GM21528 (cell line): ENCODE data around the gene OOSP1.
"Not testable (repeated sequence)": the region's sequence is repeated elsewhere in the genome, so short reads cannot be mapped to it uniquely, and the experiment has no call there.

ENCODE experiments used
- ATAC-seq: cut with Tn5 transposase; IDR thresholded peaks from one replicate; pipeline ENCODE4 v1.9.1; 2021; ENCODE audit warnings: mild to moderate bottlenecking, moderate library complexity; ENCODE audit not compliant: unreplicated experiment, low FRiP score

Gene OOSP1

GRCh38 chr11:59957094-59957493 is 18.9 kb downstream of the OOSP1 start:
- ATAC-seq = no peak

- no peak for ATAC-seq
Observed at GRCh38 chr11:59960502-59961381, 22.5 kb downstream of the OOSP1 start.

- no peak for ATAC-seq
Observed at GRCh38 chr11:59962107-59962482, 23.9 kb downstream of the OOSP1 start.

- ATAC-seq = no peak
Observed at GRCh38 chr11:59963733-59964132, 25.5 kb downstream of the OOSP1 start, which contains the start of gene OOSP4A. OOSP4A (plus strand) TSS chr11:59964033; CDS start chr11:59964033, 0 bp downstream.

- no peak for ATAC-seq
Observed at GRCh38 chr11:59965424-59965823, 27.2 kb downstream of the OOSP1 start.

- no peak for ATAC-seq
Observed at GRCh38 chr11:59966201-59966600, 28.0 kb downstream of the OOSP1 start.

- ATAC-seq = no peak
Observed at GRCh38 chr11:59967677-59968394, 29.6 kb downstream of the OOSP1 start.

- no peak for ATAC-seq
Observed at GRCh38 chr11:59968395-59968783, 30.2 kb downstream of the OOSP1 start.

- ATAC-seq = no peak
Observed at GRCh38 chr11:59973097-59973496, 34.9 kb downstream of the OOSP1 start.

GRCh38 chr11:59981106-59981770 is 43.0 kb downstream of the OOSP1 start:
- ATAC-seq = no peak

- not testable (repeated sequence) for ATAC-seq
Observed at GRCh38 chr11:59982037-59982436, 43.8 kb downstream of the OOSP1 start.

GRCh38 chr11:59983212-59983611 is 45.0 kb downstream of the OOSP1 start:
- ATAC-seq = no peak

- no peak for ATAC-seq
Observed at GRCh38 chr11:59984368-59984767, 46.1 kb downstream of the OOSP1 start.

GRCh38 chr11:59990421-59990820 is 52.2 kb downstream of the OOSP1 start:
- no peak for ATAC-seq

- ATAC-seq = no peak
Observed at GRCh38 chr11:59992425-59992824, 54.2 kb downstream of the OOSP1 start.

- no peak for ATAC-seq
Observed at GRCh38 chr11:59997800-59998199, 59.6 kb downstream of the OOSP1 start.

GRCh38 chr11:59999691-60000090 is 61.5 kb downstream of the OOSP1 start:
- no peak for ATAC-seq

- no peak for ATAC-seq
Observed at GRCh38 chr11:60003729-60004128, 65.5 kb downstream of the OOSP1 start.

- no peak for ATAC-seq
Observed at GRCh38 chr11:60005360-60005759, 67.1 kb downstream of the OOSP1 start.
